NT2/D1 (cell line): ENCODE data around the gene FSTL4.

Experiments used
- DNase-seq: peaks from one replicate; pipeline ENCODE4 v3.0.0-alpha.2; 2011; ENCODE audit warnings: low read depth, low spot score
- H3K27me3 ChIP-seq: 2 replicates; pipeline ENCODE4 v1.6.0; 2011; ENCODE audit warnings: mild to moderate bottlenecking; ENCODE audit not compliant: insufficient read length, insufficient read depth
- H3K36me3 ChIP-seq: 2 replicates; pipeline ENCODE4 v1.6.1; 2011; ENCODE audit warnings: mild to moderate bottlenecking, low read length, mixed read lengths; ENCODE audit not compliant: insufficient read depth, insufficient read length
- H3K4me1 ChIP-seq: 2 replicates; pipeline ENCODE4 v1.5.1; 2011; ENCODE audit not compliant: insufficient read depth, insufficient read length
- H3K4me3 ChIP-seq: 2 replicates; pipeline ENCODE4 v1.5.1; 2011; ENCODE audit warnings: low read depth; ENCODE audit not compliant: insufficient read length
- H3K9ac ChIP-seq: 2 replicates; pipeline ENCODE4 v1.6.0; 2011; ENCODE audit warnings: low read depth; ENCODE audit not compliant: insufficient read length
- H3K9me3 ChIP-seq: 2 replicates; pipeline ENCODE4 v1.5.1; 2011; ENCODE audit warnings: mild to moderate bottlenecking, low read length; ENCODE audit not compliant: insufficient read depth
- SUZ12 ChIP-seq: IDR thresholded peaks from 2 replicates; pipeline ENCODE4 v1.6.1; 2011; ENCODE audit not compliant: insufficient read length, insufficient read depth; ENCODE audit errors: extremely low read depth
- YY1 ChIP-seq: IDR thresholded peaks from 2 replicates; pipeline ENCODE4 v1.6.1; 2011; ENCODE audit not compliant: insufficient read length, insufficient read depth
- ZNF274 ChIP-seq: IDR thresholded peaks from 2 replicates; pipeline ENCODE4 v1.6.1; 2011; ENCODE audit warnings: mild to moderate bottlenecking, low read depth, low read length

FSTL4 gene

DNA sequence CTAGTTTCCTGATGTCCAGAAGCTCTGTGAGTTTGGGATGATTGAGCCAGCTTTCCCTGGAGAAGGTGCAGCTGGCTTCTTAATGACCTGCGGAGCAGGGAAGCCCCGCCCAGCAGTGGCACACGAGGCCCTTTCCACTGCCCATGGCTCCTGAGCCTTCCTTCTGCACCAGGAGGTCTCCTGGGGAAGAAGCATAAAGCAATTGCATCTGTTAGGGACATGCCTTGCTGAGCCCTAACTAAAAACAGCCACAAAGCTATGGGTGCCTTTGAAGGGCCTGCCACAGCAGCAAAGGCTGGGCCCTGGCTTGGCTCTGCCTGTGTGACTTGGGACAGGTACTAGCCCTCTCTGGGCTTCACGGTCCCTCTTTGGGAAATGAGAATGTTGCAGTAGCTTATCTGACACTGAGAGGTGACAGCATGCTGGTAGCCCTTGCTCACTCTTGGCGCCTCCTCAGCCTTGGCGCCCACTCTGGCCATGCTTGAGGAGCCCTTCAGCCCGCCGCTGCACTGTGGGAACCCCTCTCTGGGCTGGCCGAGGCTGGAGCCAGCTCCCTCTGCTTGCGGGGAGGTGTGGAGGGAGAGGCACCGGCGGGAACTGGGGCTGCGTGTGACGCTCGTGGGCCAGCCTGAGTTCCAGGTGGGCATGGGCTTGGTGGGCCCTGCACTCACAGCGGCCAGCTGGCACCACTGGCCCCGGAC, 218.4 kb downstream of the FSTL4 start:
- TF ChIP-seq SUZ12 (no peak), YY1 (no peak), ZNF274 (no peak)
- H3K36me3 ChIP-seq: no peaks in the 10 kb centered on the region
- no peak overlapping the region for H3K4me3 ChIP-seq
- peaks cover 12% of the 10 kb centered on the region; the same call in 1 of the 2 replicates for H3K9me3 ChIP-seq
- H3K9ac ChIP-seq: no peak overlapping the region
- H3K4me1 ChIP-seq: peaks cover 9% of the 10 kb centered on the region
- H3K27me3 ChIP-seq: no peaks in the 10 kb centered on the region
- DNase-seq: no peak

DNA sequence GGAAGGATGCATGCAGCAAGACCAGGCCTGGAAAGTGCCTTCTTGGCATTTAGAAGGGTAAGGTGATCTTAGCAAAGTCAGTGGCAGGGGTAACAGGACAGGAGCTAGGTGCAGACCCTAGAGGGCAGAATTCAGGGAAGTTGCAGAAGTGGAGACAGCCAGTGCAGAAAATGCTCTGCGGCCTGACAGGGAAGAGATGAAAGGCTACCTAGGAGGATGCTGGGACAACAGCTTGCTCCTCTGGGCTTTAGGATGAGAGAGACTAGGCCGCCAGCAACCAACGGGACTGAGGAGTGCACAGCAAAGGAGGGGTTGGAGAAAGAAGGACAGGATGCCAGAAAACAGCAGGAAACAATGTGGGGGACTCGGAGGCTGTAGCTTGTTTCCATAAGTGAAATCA, 219.9 kb downstream of the FSTL4 start:
- H3K27me3 ChIP-seq: no peaks in the 10 kb centered on the region
- H3K4me1 ChIP-seq: peaks cover 6% of the 10 kb centered on the region
- no peak for DNase-seq
- H3K9ac ChIP-seq: no peak overlapping the region
- no peaks in the 10 kb centered on the region for H3K36me3 ChIP-seq
- TF ChIP-seq ZNF274 (no peak), SUZ12 (no peak), YY1 (no peak)
- no peak overlapping the region for H3K4me3 ChIP-seq
- peaks cover 12% of the 10 kb centered on the region; the same call in 1 of the 2 replicates for H3K9me3 ChIP-seq

DNA sequence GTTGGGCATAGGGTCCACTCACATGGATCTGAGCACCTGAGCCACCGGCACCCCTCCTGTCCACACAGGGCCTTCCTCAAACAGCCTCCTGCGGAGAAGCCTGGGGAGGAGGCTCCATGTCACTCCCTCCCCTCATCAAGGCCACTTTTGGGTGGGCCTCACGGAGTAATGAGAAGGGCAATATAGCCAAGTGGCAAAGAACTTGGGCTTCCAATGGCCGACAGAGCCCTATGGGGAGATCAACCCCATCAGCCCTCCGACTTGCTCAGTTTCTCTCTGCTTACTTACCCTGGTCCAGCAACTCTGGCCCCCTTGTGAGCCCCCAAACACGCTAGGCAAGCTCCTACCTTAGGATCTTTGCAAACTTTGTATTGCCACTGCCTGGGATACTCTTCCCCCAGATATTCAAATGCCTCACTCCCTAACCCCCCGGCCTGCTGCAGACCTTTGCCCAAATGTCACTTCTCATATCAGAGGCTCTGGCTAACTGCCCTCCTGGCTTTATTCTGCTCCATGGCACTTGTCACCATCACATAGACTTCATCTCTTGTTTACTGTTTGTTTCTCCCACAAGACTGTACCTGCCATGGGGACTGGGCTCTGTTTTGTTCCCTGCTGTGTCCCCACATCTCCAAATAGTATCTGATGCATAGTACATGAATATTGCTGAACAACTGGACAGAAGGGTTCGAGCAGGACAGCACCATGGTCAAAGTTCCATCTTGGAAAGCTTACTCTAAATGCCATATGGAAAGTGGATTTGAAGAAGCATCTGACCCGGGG, 220.8 kb downstream of the FSTL4 start:
- DNase-seq: no peak
- H3K4me1 ChIP-seq: peaks cover 4% of the 10 kb centered on the region
- H3K27me3 ChIP-seq: no peaks in the 10 kb centered on the region
- H3K4me3 ChIP-seq: no peak overlapping the region
- H3K9ac ChIP-seq: no peak overlapping the region
- H3K9me3 ChIP-seq: peaks cover 12% of the 10 kb centered on the region; the same call in 1 of the 2 replicates
- no peak for TF ChIP-seq ZNF274
- TF ChIP-seq SUZ12: no peak
- no peak for TF ChIP-seq YY1
- no peaks in the 10 kb centered on the region for H3K36me3 ChIP-seq

DNA sequence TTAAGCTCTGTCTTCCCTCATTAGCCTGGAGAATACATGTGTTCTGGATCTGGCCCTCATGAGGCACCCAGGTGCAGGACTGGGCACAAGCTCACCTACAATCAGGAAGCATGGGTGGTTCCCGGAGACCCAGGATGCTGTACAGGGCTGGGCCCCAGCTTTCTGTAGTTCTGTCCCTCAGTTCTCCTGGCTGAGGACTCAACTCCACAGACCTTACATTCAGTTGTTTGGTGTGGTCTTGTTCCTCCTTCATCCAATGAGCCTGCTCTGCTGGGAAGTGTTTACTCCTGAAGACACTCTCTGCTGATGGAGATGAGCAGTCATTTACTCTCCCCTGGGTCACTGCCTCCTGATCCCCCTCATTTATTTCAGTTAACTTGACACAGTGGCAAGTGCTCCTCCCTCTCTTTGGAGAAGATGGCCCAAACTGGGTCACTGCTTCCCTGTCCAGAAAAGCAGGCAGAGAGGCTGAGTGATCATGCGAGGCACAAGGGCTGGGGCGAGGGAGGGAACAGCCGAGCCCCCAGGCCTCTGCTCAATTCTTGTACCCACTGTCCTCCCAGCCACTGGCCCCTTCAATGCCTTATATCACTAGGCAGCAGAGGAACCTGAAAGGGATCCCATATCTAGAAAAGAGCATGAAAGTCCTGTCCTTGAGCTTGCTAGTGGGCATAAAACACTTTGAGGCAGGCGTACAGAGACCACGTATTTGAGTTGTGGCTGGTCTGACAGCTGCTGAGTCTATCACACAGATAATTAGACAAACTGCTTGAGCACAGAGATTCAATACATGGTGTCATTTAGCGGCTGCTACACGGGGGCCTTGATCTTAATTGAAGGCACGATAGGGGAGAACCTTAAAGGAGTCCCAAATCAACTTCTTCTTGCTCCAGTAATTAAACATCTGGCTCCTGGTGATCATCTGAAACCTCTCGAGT, 221.7 kb downstream of the FSTL4 start:
- TF ChIP-seq YY1 (no peak), ZNF274 (no peak), SUZ12 (no peak)
- Histone ChIP-seq H3K9ac (no peak overlapping the region), H3K4me3 (no peak overlapping the region), H3K36me3 (no peaks in the 10 kb centered on the region), H3K4me1 (no peaks in the 10 kb centered on the region), H3K27me3 (no peaks in the 10 kb centered on the region), H3K9me3 (peaks cover 12% of the 10 kb centered on the region; the same call in 1 of the 2 replicates)
- DNase-seq: no peak

DNA sequence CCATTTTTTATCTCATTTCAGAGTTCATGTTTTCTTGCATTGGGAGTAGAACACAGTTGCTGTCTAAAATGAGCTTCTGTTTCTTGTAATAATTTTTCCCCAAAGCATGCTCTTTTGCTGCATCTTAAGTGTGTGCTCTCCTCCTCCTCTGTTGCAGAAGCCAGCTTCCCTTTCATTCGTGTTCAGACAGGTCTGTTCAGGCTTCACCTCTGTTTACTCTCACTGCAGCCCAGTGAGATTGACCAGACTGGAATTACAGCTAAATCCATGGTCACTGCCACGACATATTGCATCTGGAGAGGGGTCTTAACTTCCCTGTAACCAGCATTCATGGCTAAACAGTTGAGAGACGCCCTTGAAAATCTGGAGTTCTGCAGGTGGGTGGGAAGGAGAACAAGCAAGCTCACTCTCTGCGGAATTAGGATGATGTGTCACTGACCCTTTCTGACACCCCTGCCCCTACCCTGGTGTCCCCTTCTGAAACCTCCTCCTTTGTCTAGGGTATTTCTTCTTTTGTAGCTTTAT, 223.2 kb downstream of the FSTL4 start:
- H3K4me3 ChIP-seq: no peak overlapping the region
- peaks cover 7% of the 10 kb centered on the region; the same call in 1 of the 2 replicates for H3K9me3 ChIP-seq
- no peaks in the 10 kb centered on the region for H3K36me3 ChIP-seq
- no peak overlapping the region for H3K9ac ChIP-seq
- TF ChIP-seq ZNF274 (no peak), YY1 (no peak), SUZ12 (no peak)
- peaks cover 2% of the 10 kb centered on the region for H3K4me1 ChIP-seq
- no peaks in the 10 kb centered on the region for H3K27me3 ChIP-seq
- no peak for DNase-seq

DNA sequence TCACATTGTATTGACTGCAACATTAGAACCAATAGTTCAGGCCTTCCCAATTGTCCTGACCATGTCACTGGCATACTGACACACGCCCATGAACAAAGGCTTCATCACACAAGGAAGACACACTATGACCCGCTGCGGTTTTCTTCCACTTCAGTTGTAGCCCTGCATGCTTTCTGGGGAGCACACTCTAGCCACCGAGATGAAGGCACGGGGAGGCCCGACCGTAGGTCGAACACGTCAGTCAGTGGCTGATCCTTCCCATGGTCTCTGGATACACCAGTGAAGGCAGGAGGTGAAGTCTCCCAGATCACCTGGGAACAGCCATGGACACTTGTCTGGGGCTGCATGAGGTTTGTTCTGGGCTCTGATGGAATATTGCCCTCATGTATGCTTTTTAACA, 224.7 kb downstream of the FSTL4 start:
- TF ChIP-seq ZNF274 (no peak), YY1 (no peak), SUZ12 (no peak)
- Histone ChIP-seq H3K27me3 (no peaks in the 10 kb centered on the region), H3K4me1 (peaks cover 5% of the 10 kb centered on the region), H3K9ac (no peak overlapping the region), H3K4me3 (no peak overlapping the region), H3K9me3 (no peaks in the 10 kb centered on the region), H3K36me3 (no peaks in the 10 kb centered on the region)
- DNase-seq: no peak

DNA sequence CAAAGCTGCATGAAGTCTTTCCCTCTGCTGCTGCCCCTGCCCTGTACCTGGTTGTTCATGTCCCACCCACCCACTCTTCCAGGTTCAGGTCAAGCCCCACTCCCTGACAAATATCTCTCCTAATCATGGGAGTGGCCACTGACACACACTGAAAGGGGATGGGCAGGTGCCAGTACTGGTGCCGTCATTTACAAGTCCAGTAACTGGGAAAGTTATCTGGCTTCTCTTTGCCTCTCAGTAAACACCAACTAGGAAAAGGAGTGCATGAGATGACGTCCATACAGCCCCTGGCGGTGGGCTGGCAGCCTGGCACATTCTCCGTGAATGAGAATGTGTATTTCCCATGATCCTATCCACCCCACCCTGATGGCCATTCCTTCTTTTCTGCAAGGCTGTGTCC, 225.2 kb downstream of the FSTL4 start:
- no peak overlapping the region for H3K9ac ChIP-seq
- no peaks in the 10 kb centered on the region for H3K36me3 ChIP-seq
- H3K4me3 ChIP-seq: no peak overlapping the region
- H3K9me3 ChIP-seq: no peaks in the 10 kb centered on the region
- DNase-seq: no peak
- TF ChIP-seq ZNF274: no peak
- TF ChIP-seq YY1: no peak
- no peak for TF ChIP-seq SUZ12
- H3K27me3 ChIP-seq: no peaks in the 10 kb centered on the region
- H3K4me1 ChIP-seq: peaks cover 5% of the 10 kb centered on the region
